ENCODE measurements around the gene OTX2. TPM values are rescaled to one million over a fixed set of nuclear protein-coding genes. Genes with fewer than 3 reads are reported as not detected.

Gene OTX2
- polyA plus RNA-seq, 1 experiment: not detected

- CTCF ChIA-PET: no interaction called here
- POLR2A ChIA-PET: no interaction called here
Measured at GRCh38 chr14:56759094-56759493, 51.2 kb downstream of the OTX2 start.

GRCh38 chr14:56754921-56755320, 55.4 kb downstream of the OTX2 start:
- no peak for TF ChIP-seq CTCF (IDR thresholded peaks at IDR 0.05; ENCODE audit: low read depth, low read length)
- no peak overlapping the region for H3K4me3 ChIP-seq (ENCODE audit: low read depth, low read length)
- no peaks in the 10 kb centered on the region for H3K27me3 ChIP-seq (ENCODE audit: control insufficient read depth, insufficient read depth, low read length)
- POLR2A ChIA-PET: no interaction called here
- no peak overlapping the region for H3K27ac ChIP-seq (ENCODE audit: low read depth, low read length)
- no peaks in the 10 kb centered on the region for H3K9me3 ChIP-seq (ENCODE audit: control insufficient read depth, insufficient read depth, low read length)
- CTCF ChIA-PET: no interaction called here
- DNase-seq (ENCODE audit: low read depth, low spot score): no peak

More at GRCh38 chr14:56759094-56759493, 51.2 kb downstream of the OTX2 start:
- TF ChIP-seq CTCF (IDR thresholded peaks at IDR 0.05; ENCODE audit: low read depth, low read length): no peak
- Histone ChIP-seq H3K27ac (ENCODE audit: low read depth, low read length) (no peak overlapping the region), H3K9me3 (ENCODE audit: control insufficient read depth, insufficient read depth, low read length) (no peaks in the 10 kb centered on the region), H3K4me3 (ENCODE audit: low read depth, low read length) (no peak overlapping the region), H3K27me3 (ENCODE audit: control insufficient read depth, insufficient read depth, low read length) (no peaks in the 10 kb centered on the region)
- no peak for DNase-seq (ENCODE audit: low read depth, low spot score)

- H3K27me3 ChIP-seq (ENCODE audit: control insufficient read depth, insufficient read depth, low read length): no peaks in the 10 kb centered on the region
- no peak for TF ChIP-seq CTCF (IDR thresholded peaks at IDR 0.05; ENCODE audit: low read depth, low read length)
- DNase-seq (ENCODE audit: low read depth, low spot score): no peak
- H3K9me3 ChIP-seq (ENCODE audit: control insufficient read depth, insufficient read depth, low read length): no peaks in the 10 kb centered on the region
- CTCF ChIA-PET: no interaction called here
- no peak overlapping the region for H3K4me3 ChIP-seq (ENCODE audit: low read depth, low read length)
- no peak overlapping the region for H3K27ac ChIP-seq (ENCODE audit: low read depth, low read length)
- POLR2A ChIA-PET: no interaction called here
Measured at GRCh38 chr14:56753396-56753795, 56.9 kb downstream of the OTX2 start.

DNA sequence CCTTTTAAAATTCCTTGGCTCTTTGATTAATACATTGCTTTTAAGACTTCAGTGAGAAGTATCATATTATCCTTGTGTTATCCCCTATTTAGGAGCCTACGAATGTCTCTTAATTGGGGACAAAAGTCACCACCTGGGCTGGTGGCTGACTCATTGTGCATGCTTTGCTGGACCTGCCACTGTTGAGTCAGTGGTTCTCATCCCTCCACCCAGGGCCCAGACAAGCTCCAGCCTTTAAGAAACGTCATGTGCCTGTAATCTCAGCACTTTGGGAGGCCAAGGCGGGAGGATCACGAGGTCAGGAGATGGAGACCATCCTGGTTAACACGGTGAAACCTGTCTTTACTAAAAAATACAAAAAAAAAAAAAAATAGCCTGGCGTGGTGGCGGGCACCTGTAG, 57.9 kb downstream of the OTX2 start:
- CTCF ChIA-PET: no interaction called here

DNA sequence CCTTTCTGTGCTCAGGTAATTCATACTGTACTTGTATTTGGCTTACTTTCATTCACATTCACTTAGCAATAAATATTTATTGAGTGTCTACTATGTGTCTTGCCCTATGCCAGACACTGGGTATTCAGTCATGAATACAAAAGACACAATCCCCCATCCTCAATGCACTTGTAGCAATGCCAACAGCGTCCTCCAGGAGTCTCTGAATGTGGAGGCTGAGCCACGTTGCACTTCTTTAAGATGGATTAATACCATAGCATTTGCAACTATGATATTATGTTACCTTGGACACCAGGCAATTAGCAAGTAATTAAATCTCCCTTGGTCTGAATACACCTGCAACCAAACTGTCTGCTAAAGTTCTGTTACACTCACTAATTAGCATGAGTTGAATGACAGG, 58.8 kb downstream of the OTX2 start:
- no peak overlapping the region for H3K27ac ChIP-seq (ENCODE audit: low read depth, low read length)
- H3K27me3 ChIP-seq (ENCODE audit: control insufficient read depth, insufficient read depth, low read length): no peaks in the 10 kb centered on the region
- H3K9me3 ChIP-seq (ENCODE audit: control insufficient read depth, insufficient read depth, low read length): no peaks in the 10 kb centered on the region
- CTCF ChIA-PET: no interaction called here
- POLR2A ChIA-PET: no interaction called here
- H3K4me3 ChIP-seq (ENCODE audit: low read depth, low read length): no peak overlapping the region
- no peak for TF ChIP-seq CTCF (IDR thresholded peaks at IDR 0.05; ENCODE audit: low read depth, low read length)
- no peak for DNase-seq (ENCODE audit: low read depth, low spot score)

More for the DNA sequence above, 57.9 kb downstream of the OTX2 start:
- no peak overlapping the region for H3K27ac ChIP-seq (ENCODE audit: low read depth, low read length)
- POLR2A ChIA-PET: no interaction called here
- DNase-seq (ENCODE audit: low read depth, low spot score): no peak
- TF ChIP-seq CTCF (IDR thresholded peaks at IDR 0.05; ENCODE audit: low read depth, low read length): no peak
- H3K27me3 ChIP-seq (ENCODE audit: control insufficient read depth, insufficient read depth, low read length): no peaks in the 10 kb centered on the region
- H3K4me3 ChIP-seq (ENCODE audit: low read depth, low read length): no peak overlapping the region
- no peaks in the 10 kb centered on the region for H3K9me3 ChIP-seq (ENCODE audit: control insufficient read depth, insufficient read depth, low read length)

Small RNAs within 50 kb of the gene (small RNA-seq; reads per million reads assigned to genes)
- gene RN7SL461P (ENCODE audit: insufficient read length, low read depth) (not detected), gene RNU6-1204P (ENCODE audit: insufficient read length, low read depth) (not detected)

Other genes with a start within 250 kb of the OTX2 start
- gene TMEM260, start 230.7 kb downstream of the OTX2 start, polyA plus RNA-seq (2011; rRNA removed): 13.8 and 18.8 TPM in 2 replicates

All from AG04450 (cell line).